Sigmoid colon (tissue), 7 donors: ENCODE data around the gene RDH5. TPM values are rescaled to one million over a fixed set of nuclear protein-coding genes. Genes with fewer than 3 reads are reported as not detected.
A peak's percentile ranks its signal among the peaks of the same experiment; 100 is the strongest.

ENCODE experiments used
- DNase-seq: peaks from one replicate; pipeline ENCODE4 v3.0.0-alpha.2; 2019
- H3K27ac ChIP-seq, 4 donors: fragments of 200-600 bp; sonication (generic); one replicate each; pipeline ENCODE4 v1.5.1; 2016 to 2019; ENCODE audit warnings: mild to moderate bottlenecking in 1 of 4
- H3K27me3 ChIP-seq, 3 donors: fragments of 200-600 bp; sonication (generic); one replicate each; pipeline ENCODE4 v1.5.1; 2019; ENCODE audit warnings: mild to moderate bottlenecking in 1 of 3
- H3K36me3 ChIP-seq, 4 donors: fragments of 200-600 bp; sonication (generic); one replicate each; pipeline ENCODE4 v1.5.1; 2016 to 2019
- H3K4me1 ChIP-seq, 4 donors: fragments of 200-600 bp; sonication (generic); one replicate each; pipeline ENCODE4 v1.5.1; 2017 to 2019
- H3K4me3 ChIP-seq, 4 donors: fragments of 200-600 bp; sonication (generic); one replicate each; pipeline ENCODE4 v1.5.1; 2017 to 2019; ENCODE audit warnings: mild to moderate bottlenecking in 2 of 4, moderate library complexity in 1 of 4
- H3K9me3 ChIP-seq, 4 donors: fragments of 200-600 bp in 3 of 4; sonication (generic) in 3 of 4; one replicate each; pipeline versions ENCODE4 v1.5.1 to v1.6.1; 2013 to 2019
- EP300 ChIP-seq, 4 donors: sonication (generic); formaldehyde crosslinking; IDR thresholded peaks; one replicate each; pipeline ENCODE4 v1.6.1; 2017; ENCODE audit warnings: antibody characterized with exemption in 4 of 4
- POLR2A ChIP-seq, 2 donors: fragments of 450-650 bp; IDR thresholded peaks; one replicate each; pipeline ENCODE4 v1.6.1; 2016; ENCODE audit warnings: antibody characterized with exemption in 2 of 2, mild to moderate bottlenecking in 2 of 2, moderate library complexity in 2 of 2
- POLR2AphosphoS5 ChIP-seq, 4 donors: sonication (generic); formaldehyde crosslinking; IDR thresholded peaks; one replicate each; pipeline ENCODE4 v1.6.1; 2017; ENCODE audit warnings: antibody characterized with exemption in 4 of 4
- WGBS, 2 donors: extraction: QIAGEN DNeasy Blood & Tissue Kit; methylation state at CpG; one replicate each; pipeline ENCODE4 v1.1.7; 2013; 5-methylcytosine and 5-hydroxymethylcytosine counted together
- intact Hi-C: fragments of 100-400 bp; cut with DNase I; formaldehyde crosslinking; loops from one replicate; pipeline ENCODE4 v1.15.1; 2023
- polyA plus RNA-seq, 3 donors: library from polyadenylated mRNA; stranded (reverse); fragments of 200-250 nt; gene quantifications; one replicate each; pipeline ENCODE4 v1.2.3, GENCODE V29; 2013
- total RNA-seq, 4 donors: library from RNA; depleted of rRNA; stranded (reverse); fragments of >200 nt; gene quantifications; one replicate each; pipeline ENCODE4 v1.1.0, GENCODE V29; 2016
- TF ChIP-seq, protein P1 (sequence below), 4 experiments: fragments of 450-650 bp in 3 of 4; fragments of 200-600 bp in 1 of 4; IDR thresholded peaks; one replicate each; pipeline ENCODE4 v1.5.1; 2016 to 2019; ENCODE audit warnings: antibody characterized with exemption in 4 of 4, mild to moderate bottlenecking in 3 of 4, moderate library complexity in 2 of 4
- donor health status: healthy with polysubstance abuse.
- donor health status: Bipolar disorder and iron deficiency.
- donor health status: healthy.

Gene RDH5
- total RNA-seq (10 to 100 TPM; 11.2 to 37.5 (median 32.1) TPM), polyA plus RNA-seq (10 to 100 TPM in 2 of 3 donors, 1 to 10 TPM in 1; 8.4 to 34.4 (median 27.1) TPM)

DNA sequence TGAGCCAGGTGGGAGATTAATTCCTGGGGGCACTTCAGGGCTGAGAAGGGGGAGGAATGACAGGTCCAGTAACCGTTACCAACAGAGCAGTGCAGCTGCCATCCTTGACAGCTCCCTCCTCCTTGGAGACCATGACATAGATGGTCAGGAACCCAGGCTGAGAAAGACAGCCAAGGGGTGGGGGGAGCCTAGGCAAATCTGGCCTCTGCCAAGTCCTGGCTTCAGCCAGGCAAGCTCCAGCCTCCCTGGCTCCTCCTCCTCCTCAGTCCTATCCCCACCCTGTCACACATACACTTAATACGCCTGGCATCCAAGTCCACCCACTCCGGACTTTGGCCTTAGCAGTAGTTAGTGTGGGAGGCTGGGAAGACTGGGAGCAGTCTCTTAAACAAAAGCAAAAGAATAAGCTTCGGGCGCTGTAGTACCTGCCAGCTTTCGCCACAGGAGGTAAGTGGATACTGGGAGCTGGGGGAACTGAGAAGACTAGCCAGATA lies at the start of gene RDH5:
Gene RDH5, plus strand, starts transcription at position 323 of the 494 bp plus-strand sequence. CDS start 792 bp downstream, outside the sequence.
- Histone ChIP-seq H3K27ac (peak within 1 kb of the TSS; percentile 100), H3K4me1 (peaks cover 0 to 91% (median 85%) of the 10 kb centered on the region in 4 donors), H3K27me3 (no peaks in the 10 kb centered on the region), H3K4me3 (peak within 1 kb of the TSS in 3 of 4 donors; percentile 22 to 31 (median 24)), H3K36me3 (peaks cover 8 to 14% (median 10%) of the 10 kb centered on the region in 4 donors), H3K9me3 (no peaks in the 10 kb centered on the region)
- DNase-seq = peak; percentile 93
- intact Hi-C loops = no loop called here
- WGBS, 2 donors = 12 to 50% methylated on average over 6 of the region's 6 CpGs
- TF ChIP-seq POLR2AphosphoS5 (IDR thresholded peaks at IDR 0.05) = peak; percentile 62 to 87 (median 83)
- peak in 2 of 4 donors; percentile 41 to 72 for TF ChIP-seq EP300 (IDR thresholded peaks at IDR 0.05)
- peak; percentile 62 to 72 for TF ChIP-seq POLR2A (IDR thresholded peaks at IDR 0.05)
- TF ChIP-seq, protein P1, sequence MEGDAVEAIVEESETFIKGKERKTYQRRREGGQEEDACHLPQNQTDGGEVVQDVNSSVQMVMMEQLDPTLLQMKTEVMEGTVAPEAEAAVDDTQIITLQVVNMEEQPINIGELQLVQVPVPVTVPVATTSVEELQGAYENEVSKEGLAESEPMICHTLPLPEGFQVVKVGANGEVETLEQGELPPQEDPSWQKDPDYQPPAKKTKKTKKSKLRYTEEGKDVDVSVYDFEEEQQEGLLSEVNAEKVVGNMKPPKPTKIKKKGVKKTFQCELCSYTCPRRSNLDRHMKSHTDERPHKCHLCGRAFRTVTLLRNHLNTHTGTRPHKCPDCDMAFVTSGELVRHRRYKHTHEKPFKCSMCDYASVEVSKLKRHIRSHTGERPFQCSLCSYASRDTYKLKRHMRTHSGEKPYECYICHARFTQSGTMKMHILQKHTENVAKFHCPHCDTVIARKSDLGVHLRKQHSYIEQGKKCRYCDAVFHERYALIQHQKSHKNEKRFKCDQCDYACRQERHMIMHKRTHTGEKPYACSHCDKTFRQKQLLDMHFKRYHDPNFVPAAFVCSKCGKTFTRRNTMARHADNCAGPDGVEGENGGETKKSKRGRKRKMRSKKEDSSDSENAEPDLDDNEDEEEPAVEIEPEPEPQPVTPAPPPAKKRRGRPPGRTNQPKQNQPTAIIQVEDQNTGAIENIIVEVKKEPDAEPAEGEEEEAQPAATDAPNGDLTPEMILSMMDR (IDR thresholded peaks at IDR 0.05) = no peak

DNA sequence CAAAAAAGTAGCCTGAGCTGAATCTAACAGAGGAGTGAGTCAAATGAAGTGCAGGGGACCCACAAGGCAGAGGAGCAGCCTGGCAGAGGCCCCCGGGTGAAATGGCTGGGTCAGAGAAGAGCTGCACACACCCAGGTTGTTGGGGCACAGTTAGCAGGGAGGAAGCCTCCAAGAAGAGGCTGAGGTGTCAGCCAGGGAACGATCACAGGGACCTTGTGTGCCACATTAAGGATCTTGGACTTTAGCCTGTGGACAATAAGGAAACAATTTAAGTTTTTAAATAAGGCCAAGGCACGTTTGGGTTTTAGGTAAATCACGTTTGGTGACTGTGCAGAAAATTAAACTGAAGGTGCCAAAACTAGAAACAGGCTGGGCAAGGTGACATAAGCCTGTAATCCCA lies 48.4 kb upstream of the RDH5 start:
- Histone ChIP-seq H3K4me1 (no peaks in the 10 kb centered on the region), H3K9me3 (no peaks in the 10 kb centered on the region), H3K27ac (no peak overlapping the region), H3K4me3 (no peak overlapping the region), H3K36me3 (no peaks in the 10 kb centered on the region), H3K27me3 (no peaks in the 10 kb centered on the region)
- TF ChIP-seq EP300 (IDR thresholded peaks at IDR 0.05) (no peak), POLR2AphosphoS5 (IDR thresholded peaks at IDR 0.05) (no peak), POLR2A (IDR thresholded peaks at IDR 0.05) (no peak)
- TF ChIP-seq, protein P1 (IDR thresholded peaks at IDR 0.05) = no peak
- intact Hi-C loops = no loop called here
- WGBS, 2 donors = 13 to 54% methylated on average over 4 of the region's 4 CpGs
- DNase-seq = no peak

DNA sequence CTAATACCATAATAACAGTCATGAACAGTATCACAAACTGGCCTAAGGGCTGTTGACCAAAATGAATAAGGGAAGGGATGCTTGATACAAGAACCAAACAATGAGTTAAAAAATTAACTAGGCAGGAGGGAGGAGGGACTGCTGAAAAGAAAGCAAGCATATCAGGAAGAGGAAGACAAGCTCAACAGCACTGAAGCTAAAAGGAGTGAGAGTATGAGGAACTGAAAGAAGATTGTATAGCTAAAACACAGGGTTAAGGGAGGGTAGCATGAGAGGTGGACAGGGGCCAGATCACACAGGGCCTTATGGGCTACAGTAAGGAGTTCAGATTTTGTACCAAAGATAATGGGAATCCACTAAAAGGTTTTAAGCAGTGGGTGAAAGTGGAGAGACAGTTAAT lies 46.6 kb upstream of the RDH5 start:
- no peaks in the 10 kb centered on the region for H3K9me3 ChIP-seq
- no peak overlapping the region for H3K27ac ChIP-seq
- intact Hi-C loops = no loop called here
- H3K4me3 ChIP-seq = no peak overlapping the region
- DNase-seq = peak; percentile 36
- H3K36me3 ChIP-seq = no peaks in the 10 kb centered on the region
- TF ChIP-seq, protein P1 (IDR thresholded peaks at IDR 0.05) = no peak
- TF ChIP-seq POLR2AphosphoS5 (IDR thresholded peaks at IDR 0.05) (no peak), POLR2A (IDR thresholded peaks at IDR 0.05) (no peak), EP300 (IDR thresholded peaks at IDR 0.05) (no peak)
- no peaks in the 10 kb centered on the region for H3K27me3 ChIP-seq
- H3K4me1 ChIP-seq = no peaks in the 10 kb centered on the region

- no peak overlapping the region for H3K4me3 ChIP-seq
- no peak overlapping the region for H3K27ac ChIP-seq
- no peaks in the 10 kb centered on the region for H3K4me1 ChIP-seq
- no peaks in the 10 kb centered on the region for H3K36me3 ChIP-seq
- peak; percentile 48 for DNase-seq
- H3K9me3 ChIP-seq = no peaks in the 10 kb centered on the region
- H3K27me3 ChIP-seq = no peaks in the 10 kb centered on the region
- intact Hi-C loops = no loop called here
- 37 to 69% methylated on average over 8 of the region's 8 CpGs for WGBS, 2 donors
- no peak for TF ChIP-seq EP300 (IDR thresholded peaks at IDR 0.05)
- TF ChIP-seq, protein P1 (IDR thresholded peaks at IDR 0.05) = no peak
- TF ChIP-seq POLR2AphosphoS5 (IDR thresholded peaks at IDR 0.05) = no peak
- no peak for TF ChIP-seq POLR2A (IDR thresholded peaks at IDR 0.05)
Observed at GRCh38 chr12:55675666-55676065, 44.5 kb upstream of the RDH5 start.

GRCh38 chr12:55676707-55677106 lies 43.5 kb upstream of the RDH5 start:
- Histone ChIP-seq H3K4me3 (no peak overlapping the region), H3K27me3 (no peaks in the 10 kb centered on the region), H3K27ac (no peak overlapping the region), H3K36me3 (no peaks in the 10 kb centered on the region), H3K9me3 (no peaks in the 10 kb centered on the region), H3K4me1 (peaks cover 0 to 9% (median 7%) of the 10 kb centered on the region in 4 donors)
- 73 to 74% methylated on average over 6 of the region's 6 CpGs for WGBS, 2 donors
- intact Hi-C loops = no loop called here
- no peak for DNase-seq
- TF ChIP-seq, protein P1 (IDR thresholded peaks at IDR 0.05) = no peak
- TF ChIP-seq EP300 (IDR thresholded peaks at IDR 0.05) (peak in 1 of 4 donors; percentile 58), POLR2AphosphoS5 (IDR thresholded peaks at IDR 0.05) (peak in 1 of 4 donors; percentile 42)
